HG03175 (cell line): ENCODE measurements around the gene KRT9.
"Not testable (repeated sequence)": the region's sequence is repeated elsewhere in the genome, so short reads cannot be mapped to it uniquely, and the experiment has no call there.

ENCODE experiments used
- ATAC-seq: cut with Tn5 transposase; IDR thresholded peaks from one replicate; pipeline ENCODE4 v1.9.1; 2021; ENCODE audit warnings: mild to moderate bottlenecking, moderate library complexity; ENCODE audit not compliant: unreplicated experiment

KRT9 gene

DNA sequence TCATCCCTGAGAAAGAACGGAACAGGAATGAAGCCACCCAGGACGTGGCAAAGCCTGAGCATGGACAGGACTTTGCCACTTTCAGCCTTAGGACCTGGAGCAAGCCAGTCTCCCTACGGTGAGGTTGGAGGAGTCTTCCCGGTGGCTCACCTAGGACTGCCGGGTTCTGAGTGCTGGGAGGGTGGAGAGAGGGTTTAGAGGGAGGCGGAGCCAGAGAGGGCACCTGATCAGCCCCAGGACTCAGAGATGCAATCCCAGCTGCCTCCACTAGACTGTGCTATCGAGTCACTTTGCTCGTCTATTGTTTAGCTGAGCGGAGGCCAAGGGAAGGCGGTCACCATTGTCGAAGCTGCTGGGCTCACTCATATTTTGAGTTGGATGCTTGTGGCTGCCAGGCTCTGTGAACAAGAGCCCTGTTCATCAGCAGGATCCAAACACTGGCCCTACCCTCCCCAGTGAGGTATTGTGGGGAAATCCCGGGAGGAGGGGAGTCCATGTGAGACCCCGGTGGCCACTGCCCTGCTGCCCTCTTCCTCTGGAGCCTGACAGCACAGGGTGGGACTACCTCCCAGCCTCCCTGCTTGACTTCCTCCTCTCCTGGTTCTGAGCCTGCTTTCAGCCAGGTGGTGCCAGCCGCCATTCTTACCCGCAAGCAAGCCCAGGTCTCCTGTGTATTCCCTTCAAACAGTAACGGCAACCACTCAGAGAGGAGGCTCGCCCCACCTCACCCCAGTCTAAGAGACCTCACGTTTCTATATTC is 7.8 kb upstream of the KRT9 start:
- ATAC-seq, result no peak

- no peak for ATAC-seq
These were observed 7.1 kb upstream of the KRT9 start for GRCh38 chr17:41578971-41579370.

DNA sequence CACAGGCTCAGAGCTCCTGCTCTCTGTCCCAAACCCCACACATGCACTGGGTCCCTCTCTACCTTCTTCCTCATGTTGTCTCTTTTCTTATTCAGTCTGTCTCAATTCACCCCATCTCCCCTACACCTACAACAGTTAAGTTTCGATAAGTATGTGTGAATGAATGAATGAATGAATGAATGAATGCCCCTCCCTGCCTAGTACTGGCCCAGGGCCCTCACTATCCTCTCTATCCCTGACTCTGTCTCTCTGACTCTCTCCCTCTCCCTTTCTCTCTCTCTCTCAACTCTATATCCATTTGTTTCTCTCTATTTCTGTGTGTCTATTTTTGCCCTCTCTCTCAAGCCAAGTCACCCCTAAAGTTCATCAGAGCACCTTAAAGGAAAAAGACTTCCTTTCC is 6.7 kb upstream of the KRT9 start:
- ATAC-seq, result no peak

DNA sequence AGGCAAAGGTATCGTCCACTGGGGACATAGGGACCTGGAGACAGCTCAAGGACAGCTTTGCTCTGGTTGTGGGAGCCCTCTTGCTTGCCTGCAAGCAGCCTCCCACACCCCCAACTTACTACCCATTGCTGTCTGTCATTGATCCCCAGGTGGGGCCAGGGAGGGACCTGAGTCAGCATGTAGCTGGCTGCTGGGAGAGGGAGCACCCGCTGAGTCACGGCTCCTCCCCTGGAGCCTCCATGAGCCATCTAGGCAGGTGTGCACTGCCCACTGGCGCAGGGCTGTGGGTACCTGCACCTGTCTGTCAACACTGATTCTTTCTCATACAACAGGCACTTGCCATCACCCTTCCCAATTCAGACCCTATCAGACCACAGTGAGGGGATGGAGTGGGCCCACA is 4.9 kb upstream of the KRT9 start:
- ATAC-seq, result not testable (repeated sequence)

DNA sequence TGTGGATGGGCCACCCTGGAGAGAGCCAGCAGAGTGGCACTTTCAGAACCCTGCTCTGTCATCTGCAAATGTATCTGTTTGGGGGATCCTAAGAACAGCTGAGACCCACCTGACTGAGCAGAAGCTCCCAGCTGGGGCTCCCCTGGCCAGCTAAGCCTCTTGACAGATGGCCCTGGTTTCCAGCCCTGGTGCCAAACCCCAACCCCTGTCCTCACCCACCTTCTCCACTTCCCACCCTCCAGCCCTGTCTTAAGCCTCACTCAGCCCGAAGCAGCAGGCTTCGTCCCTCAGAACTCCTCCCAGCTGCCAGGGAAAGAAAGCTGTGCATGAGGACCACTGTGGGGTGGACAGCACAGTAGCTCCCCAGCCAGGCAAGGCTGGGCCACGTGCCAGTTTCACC is 3.5 kb upstream of the KRT9 start:
- ATAC-seq, result no peak

- no peak for ATAC-seq
These were observed 4.5 kb downstream of the KRT9 start for GRCh38 chr17:41567317-41567716.

- no peak for ATAC-seq
These were observed 6.5 kb downstream of the KRT9 start for GRCh38 chr17:41565338-41565737.

- ATAC-seq, result no peak
These were observed 8.2 kb downstream of the KRT9 start for GRCh38 chr17:41563607-41564170.

- ATAC-seq, result no peak
These were observed 10.3 kb downstream of the KRT9 start for GRCh38 chr17:41561554-41561953.

- ATAC-seq, result no peak
These were observed 12.3 kb downstream of the KRT9 start for GRCh38 chr17:41559548-41559947.

DNA sequence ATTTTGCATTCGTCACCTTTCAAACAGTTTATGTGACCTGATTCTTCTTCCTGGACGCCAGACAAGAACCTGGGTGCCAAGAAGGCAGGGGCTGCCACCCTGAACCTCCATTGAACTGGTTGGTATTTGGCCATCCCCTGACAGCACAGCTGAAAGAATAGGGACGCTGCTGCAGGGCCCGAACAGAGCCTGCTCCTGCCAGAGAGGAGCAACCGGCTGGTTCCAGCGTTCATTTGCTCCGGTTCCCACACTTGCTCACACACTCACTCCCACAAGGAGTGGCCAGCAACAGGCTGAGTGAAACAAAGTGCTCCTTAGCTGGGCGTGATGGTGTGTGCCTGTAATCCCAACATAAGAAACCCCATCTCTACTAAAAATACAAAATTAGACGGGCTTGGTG is 14.9 kb downstream of the KRT9 start:
- ATAC-seq, result no peak

- no peak for ATAC-seq
These were observed 15.6 kb downstream of the KRT9 start for GRCh38 chr17:41556306-41556705.

- no peak for ATAC-seq
These were observed 16.6 kb downstream of the KRT9 start for GRCh38 chr17:41555105-41555887.

DNA sequence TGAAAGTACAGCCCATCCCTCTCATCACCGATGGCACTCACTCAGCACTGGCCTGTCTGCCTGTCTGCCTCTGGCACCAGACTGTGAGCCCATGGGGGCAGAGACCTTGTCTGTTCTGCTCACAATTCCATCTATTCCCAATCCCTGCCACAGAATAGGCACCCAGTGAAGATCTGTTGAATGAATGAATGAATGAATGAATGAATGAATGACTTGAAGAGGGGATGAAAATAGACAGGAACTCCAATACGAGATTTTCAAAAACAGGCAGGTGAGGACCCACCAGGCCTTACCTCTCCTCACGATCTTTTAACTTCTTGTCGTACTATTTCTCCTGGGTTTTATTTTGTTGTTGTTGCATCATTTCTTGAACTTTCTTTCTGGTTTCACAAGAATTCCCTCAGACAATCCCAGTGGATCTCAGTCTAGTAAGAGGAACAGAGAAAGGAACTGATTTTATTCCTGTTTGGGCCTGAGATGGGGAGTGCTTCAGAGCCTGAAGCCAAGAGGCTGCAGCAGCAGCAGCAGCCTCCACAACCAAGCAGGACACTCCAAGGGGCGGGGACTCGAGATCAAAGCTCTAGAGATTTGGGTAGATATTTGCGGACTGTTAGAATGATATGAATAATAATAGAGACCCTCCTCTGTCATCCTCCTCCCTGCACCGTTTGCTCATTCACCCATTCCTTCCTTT is 17.7 kb downstream of the KRT9 start:
- ATAC-seq, result no peak

GRCh38 chr17:41553176-41553575 is 18.7 kb downstream of the KRT9 start:
- no peak for ATAC-seq

- ATAC-seq, result no peak
These were observed 19.4 kb downstream of the KRT9 start for GRCh38 chr17:41552455-41552854.

- no peak for ATAC-seq
These were observed 20.5 kb downstream of the KRT9 start for GRCh38 chr17:41551365-41551764.

- no peak for ATAC-seq
These were observed 22.2 kb downstream of the KRT9 start for GRCh38 chr17:41549596-41550039.

GRCh38 chr17:41548844-41549595 is 22.8 kb downstream of the KRT9 start:
- peak; percentile 63 for ATAC-seq
